Measurements from ENCODE around the gene TEDC1. TPM values are rescaled to one million over a fixed set of nuclear protein-coding genes. Genes with fewer than 3 reads are reported as not detected.
A peak's percentile ranks its signal among the peaks of the same experiment; 100 is the strongest.

Gene TEDC1
- total RNA-seq, 1 experiment from 2014 or later, result 26.2 TPM

DNA sequence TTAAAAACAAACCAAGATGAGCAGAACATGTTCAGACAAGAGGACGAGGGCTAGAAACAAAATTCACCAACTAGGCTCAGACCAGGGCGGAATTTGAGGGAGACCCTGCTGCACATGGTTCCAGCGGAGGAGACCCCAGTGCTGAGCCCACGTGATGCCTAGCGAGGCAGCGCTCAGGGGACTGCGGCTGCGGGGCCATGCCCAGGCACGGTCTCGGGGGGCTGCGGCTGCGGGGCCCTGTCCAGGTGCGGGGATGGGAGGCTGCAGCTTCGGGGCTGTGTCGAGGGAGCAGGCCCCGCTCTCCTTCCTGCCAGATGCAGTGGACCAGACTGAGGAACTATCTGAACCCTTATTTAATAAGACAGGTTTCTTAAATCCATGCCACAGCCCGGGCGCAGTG, 29.1 kb upstream of the TEDC1 start:
- Histone ChIP-seq H3K23ac (ENCODE audit: insufficient read length, low read depth, low read length) (no peak overlapping the region), H2BK5ac (ENCODE audit: insufficient read length, low read length) (no peak overlapping the region), H2BK15ac (ENCODE audit: low read depth, low read length) (no peak overlapping the region), H3K79me2 (ENCODE audit: insufficient read depth, low read length) (no peaks in the 10 kb centered on the region), H4K5ac (ENCODE audit: insufficient read length, low read depth, low read length) (no peak overlapping the region), H3K27me3 (ENCODE audit: insufficient read depth, low read length) (no peaks in the 10 kb centered on the region), H3K9ac (ENCODE audit: extremely low read depth, insufficient read length, low read length) (no peak overlapping the region), H2AFZ (ENCODE audit: low read length) (no peak overlapping the region), H4K20me1 (ENCODE audit: control insufficient read depth, insufficient read depth, insufficient read length) (no peaks in the 10 kb centered on the region), H3T11ph (ENCODE audit: low read length) (no peak overlapping the region), H2BK12ac (ENCODE audit: insufficient read length, low read depth, low read length) (no peak overlapping the region), H3K56ac (ENCODE audit: insufficient read length, low read depth, low read length) (no peak overlapping the region), H4K8ac (replicated peaks; ENCODE audit: insufficient read length, low read depth, low read length) (no peak overlapping the region), H3K4ac (ENCODE audit: low read depth, low read length) (no peak overlapping the region), H3K4me2 (ENCODE audit: insufficient read depth, insufficient read length, low read length) (no peak overlapping the region), H2BK20ac (ENCODE audit: low read depth, low read length, poor library complexity, severe bottlenecking) (no peak overlapping the region), H2AK5ac (ENCODE audit: insufficient read length, low read length) (no peak overlapping the region), H2BK120ac (ENCODE audit: low read depth, low read length, poor library complexity, severe bottlenecking) (no peak overlapping the region), H3K9me3 (ENCODE audit: control insufficient read depth, low read depth, low read length) (no peaks in the 10 kb centered on the region), H3K4me1 (ENCODE audit: insufficient read depth, low read length) (no peaks in the 10 kb centered on the region), H3K23me2 (ENCODE audit: insufficient read length, low read depth, low read length, poor library complexity, severe bottlenecking) (no peaks in the 10 kb centered on the region), H3K14ac (ENCODE audit: insufficient read depth, low read length) (no peak overlapping the region), H3K18ac (ENCODE audit: insufficient read length, low read depth, low read length) (no peak overlapping the region), H3K79me1 (ENCODE audit: insufficient read depth, low read depth, low read length, poor library complexity, severe bottlenecking) (no peaks in the 10 kb centered on the region), H4K91ac (ENCODE audit: insufficient read length, low read depth, low read length) (no peak overlapping the region), H3K27ac (ENCODE audit: insufficient read length, low read depth, low read length) (no peak overlapping the region)
- peak overlapping the region in 2 of 3 experiments; percentile 79 to 82; a peak in 3 of 7 replicates for H3K27ac Mint-ChIP-seq
- peaks cover 2 to 6% of the 10 kb centered on the region in 2 experiments; a peak in 2 of 4 replicates for H3K4me1 Mint-ChIP-seq
- DNase-seq, result no peak
- peaks cover 17 to 41% (median 41%) of the 10 kb centered on the region in 3 experiments; a peak in 6 of 7 replicates for H3K36me3 Mint-ChIP-seq (ENCODE audit: insufficient read depth in 1 of 3, low read depth in 3 of 3)
- WGBS (ENCODE audit: extremely low coverage, insufficient read length, low lambda C conversion rate), result no CpG with 5 or more reads among the region's 18 CpGs
- no peaks in the 10 kb centered on the region for H3K9me3 Mint-ChIP-seq
- no peak overlapping the region for H3K4me3 Mint-ChIP-seq
- no peaks in the 10 kb centered on the region for H3K27me3 Mint-ChIP-seq (ENCODE audit: low read depth)
- TF ChIP-seq, protein P1, sequence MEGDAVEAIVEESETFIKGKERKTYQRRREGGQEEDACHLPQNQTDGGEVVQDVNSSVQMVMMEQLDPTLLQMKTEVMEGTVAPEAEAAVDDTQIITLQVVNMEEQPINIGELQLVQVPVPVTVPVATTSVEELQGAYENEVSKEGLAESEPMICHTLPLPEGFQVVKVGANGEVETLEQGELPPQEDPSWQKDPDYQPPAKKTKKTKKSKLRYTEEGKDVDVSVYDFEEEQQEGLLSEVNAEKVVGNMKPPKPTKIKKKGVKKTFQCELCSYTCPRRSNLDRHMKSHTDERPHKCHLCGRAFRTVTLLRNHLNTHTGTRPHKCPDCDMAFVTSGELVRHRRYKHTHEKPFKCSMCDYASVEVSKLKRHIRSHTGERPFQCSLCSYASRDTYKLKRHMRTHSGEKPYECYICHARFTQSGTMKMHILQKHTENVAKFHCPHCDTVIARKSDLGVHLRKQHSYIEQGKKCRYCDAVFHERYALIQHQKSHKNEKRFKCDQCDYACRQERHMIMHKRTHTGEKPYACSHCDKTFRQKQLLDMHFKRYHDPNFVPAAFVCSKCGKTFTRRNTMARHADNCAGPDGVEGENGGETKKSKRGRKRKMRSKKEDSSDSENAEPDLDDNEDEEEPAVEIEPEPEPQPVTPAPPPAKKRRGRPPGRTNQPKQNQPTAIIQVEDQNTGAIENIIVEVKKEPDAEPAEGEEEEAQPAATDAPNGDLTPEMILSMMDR (conservative IDR thresholded peaks at IDR 0.05), result no peak

Data from H9 (cell line).